GM23338 (cell line): ENCODE data around the gene PAXX. TPM values are rescaled to one million over a fixed set of nuclear protein-coding genes. Genes with fewer than 3 reads are reported as not detected.

Experiments used
- polyA plus RNA-seq: library from polyadenylated mRNA; unstranded; fragments of >200 nt; fragmentation: Nextera tagmentation; extraction: Ambion mirVana; gene quantifications from 2 replicates; pipeline ENCODE4 v1.2.1, GENCODE V29; 2016
- total RNA-seq: library from RNA; depleted of rRNA; stranded (reverse); fragments of >200 nt; shearing (Covaris generic); gene quantifications from 2 replicates; pipeline ENCODE4 v1.2.3, GENCODE V29; 2014
- TF ChIP-seq, protein P1 (sequence below): fragments of 250-450 bp; sonication (Bioruptor Pico); IDR thresholded peaks from 2 replicates; pipeline ENCODE4 v1.5.0; 2020; ENCODE audit warnings: mild to moderate bottlenecking, moderate library complexity
- TF ChIP-seq, protein P2 (sequence below), 2 experiments: fragments of 200-600 bp in 1 of 2; sonication (generic) in 1 of 2; conservative IDR thresholded peaks; 2 replicates each; pipeline versions ENCODE4 v1.5.1 to v1.6.1; 2016 to 2017; ENCODE audit warnings: antibody characterized with exemption in 2 of 2, low read depth in 2 of 2, mild to moderate bottlenecking in 2 of 2, moderate library complexity in 1 of 2
- TF ChIP-seq, protein P3 (sequence below): IDR thresholded peaks from one replicate; pipeline ENCODE4 v1.6.1; 2018; ENCODE audit warnings: antibody characterized with exemption; ENCODE audit not compliant: unreplicated experiment

Gene PAXX
- total and polyA plus RNA-seq, 2 experiments from 2014 or later: 71.5 to 86.0 TPM

- TF ChIP-seq, protein P1, sequence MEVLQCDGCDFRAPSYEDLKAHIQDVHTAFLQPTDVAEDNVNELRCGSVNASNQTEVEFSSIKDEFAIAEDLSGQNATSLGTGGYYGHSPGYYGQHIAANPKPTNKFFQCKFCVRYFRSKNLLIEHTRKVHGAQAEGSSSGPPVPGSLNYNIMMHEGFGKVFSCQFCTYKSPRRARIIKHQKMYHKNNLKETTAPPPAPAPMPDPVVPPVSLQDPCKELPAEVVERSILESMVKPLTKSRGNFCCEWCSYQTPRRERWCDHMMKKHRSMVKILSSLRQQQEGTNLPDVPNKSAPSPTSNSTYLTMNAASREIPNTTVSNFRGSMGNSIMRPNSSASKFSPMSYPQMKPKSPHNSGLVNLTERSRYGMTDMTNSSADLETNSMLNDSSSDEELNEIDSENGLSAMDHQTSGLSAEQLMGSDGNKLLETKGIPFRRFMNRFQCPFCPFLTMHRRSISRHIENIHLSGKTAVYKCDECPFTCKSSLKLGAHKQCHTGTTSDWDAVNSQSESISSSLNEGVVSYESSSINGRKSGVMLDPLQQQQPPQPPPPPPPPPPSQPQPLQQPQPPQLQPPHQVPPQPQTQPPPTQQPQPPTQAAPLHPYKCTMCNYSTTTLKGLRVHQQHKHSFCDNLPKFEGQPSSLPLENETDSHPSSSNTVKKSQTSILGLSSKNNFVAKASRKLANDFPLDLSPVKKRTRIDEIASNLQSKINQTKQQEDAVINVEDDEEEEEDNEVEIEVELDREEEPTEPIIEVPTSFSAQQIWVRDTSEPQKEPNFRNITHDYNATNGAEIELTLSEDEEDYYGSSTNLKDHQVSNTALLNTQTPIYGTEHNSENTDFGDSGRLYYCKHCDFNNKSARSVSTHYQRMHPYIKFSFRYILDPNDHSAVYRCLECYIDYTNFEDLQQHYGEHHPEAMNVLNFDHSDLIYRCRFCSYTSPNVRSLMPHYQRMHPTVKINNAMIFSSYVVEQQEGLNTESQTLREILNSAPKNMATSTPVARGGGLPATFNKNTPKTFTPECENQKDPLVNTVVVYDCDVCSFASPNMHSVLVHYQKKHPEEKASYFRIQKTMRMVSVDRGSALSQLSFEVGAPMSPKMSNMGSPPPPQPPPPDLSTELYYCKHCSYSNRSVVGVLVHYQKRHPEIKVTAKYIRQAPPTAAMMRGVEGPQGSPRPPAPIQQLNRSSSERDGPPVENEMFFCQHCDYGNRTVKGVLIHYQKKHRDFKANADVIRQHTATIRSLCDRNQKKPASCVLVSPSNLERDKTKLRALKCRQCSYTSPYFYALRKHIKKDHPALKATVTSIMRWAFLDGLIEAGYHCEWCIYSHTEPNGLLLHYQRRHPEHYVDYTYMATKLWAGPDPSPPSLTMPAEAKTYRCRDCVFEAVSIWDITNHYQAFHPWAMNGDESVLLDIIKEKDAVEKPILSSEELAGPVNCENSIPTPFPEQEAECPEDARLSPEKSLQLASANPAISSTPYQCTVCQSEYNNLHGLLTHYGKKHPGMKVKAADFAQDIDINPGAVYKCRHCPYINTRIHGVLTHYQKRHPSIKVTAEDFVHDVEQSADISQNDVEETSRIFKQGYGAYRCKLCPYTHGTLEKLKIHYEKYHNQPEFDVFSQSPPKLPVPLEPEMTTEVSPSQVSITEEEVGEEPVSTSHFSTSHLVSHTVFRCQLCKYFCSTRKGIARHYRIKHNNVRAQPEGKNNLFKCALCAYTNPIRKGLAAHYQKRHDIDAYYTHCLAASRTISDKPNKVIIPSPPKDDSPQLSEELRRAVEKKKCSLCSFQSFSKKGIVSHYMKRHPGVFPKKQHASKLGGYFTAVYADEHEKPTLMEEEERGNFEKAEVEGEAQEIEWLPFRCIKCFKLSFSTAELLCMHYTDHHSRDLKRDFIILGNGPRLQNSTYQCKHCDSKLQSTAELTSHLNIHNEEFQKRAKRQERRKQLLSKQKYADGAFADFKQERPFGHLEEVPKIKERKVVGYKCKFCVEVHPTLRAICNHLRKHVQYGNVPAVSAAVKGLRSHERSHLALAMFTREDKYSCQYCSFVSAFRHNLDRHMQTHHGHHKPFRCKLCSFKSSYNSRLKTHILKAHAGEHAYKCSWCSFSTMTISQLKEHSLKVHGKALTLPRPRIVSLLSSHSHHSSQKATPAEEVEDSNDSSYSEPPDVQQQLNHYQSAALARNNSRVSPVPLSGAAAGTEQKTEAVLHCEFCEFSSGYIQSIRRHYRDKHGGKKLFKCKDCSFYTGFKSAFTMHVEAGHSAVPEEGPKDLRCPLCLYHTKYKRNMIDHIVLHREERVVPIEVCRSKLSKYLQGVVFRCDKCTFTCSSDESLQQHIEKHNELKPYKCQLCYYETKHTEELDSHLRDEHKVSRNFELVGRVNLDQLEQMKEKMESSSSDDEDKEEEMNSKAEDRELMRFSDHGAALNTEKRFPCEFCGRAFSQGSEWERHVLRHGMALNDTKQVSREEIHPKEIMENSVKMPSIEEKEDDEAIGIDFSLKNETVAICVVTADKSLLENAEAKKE (CRISPR knock-in tag): no peak
- TF ChIP-seq, protein P2, sequence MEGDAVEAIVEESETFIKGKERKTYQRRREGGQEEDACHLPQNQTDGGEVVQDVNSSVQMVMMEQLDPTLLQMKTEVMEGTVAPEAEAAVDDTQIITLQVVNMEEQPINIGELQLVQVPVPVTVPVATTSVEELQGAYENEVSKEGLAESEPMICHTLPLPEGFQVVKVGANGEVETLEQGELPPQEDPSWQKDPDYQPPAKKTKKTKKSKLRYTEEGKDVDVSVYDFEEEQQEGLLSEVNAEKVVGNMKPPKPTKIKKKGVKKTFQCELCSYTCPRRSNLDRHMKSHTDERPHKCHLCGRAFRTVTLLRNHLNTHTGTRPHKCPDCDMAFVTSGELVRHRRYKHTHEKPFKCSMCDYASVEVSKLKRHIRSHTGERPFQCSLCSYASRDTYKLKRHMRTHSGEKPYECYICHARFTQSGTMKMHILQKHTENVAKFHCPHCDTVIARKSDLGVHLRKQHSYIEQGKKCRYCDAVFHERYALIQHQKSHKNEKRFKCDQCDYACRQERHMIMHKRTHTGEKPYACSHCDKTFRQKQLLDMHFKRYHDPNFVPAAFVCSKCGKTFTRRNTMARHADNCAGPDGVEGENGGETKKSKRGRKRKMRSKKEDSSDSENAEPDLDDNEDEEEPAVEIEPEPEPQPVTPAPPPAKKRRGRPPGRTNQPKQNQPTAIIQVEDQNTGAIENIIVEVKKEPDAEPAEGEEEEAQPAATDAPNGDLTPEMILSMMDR (conservative IDR thresholded peaks at IDR 0.05; ENCODE audit: low read depth in 2 of 2): peak in 1 of 2 experiments; percentile 14; a peak in 1 of 4 replicates
- TF ChIP-seq, protein P3, sequence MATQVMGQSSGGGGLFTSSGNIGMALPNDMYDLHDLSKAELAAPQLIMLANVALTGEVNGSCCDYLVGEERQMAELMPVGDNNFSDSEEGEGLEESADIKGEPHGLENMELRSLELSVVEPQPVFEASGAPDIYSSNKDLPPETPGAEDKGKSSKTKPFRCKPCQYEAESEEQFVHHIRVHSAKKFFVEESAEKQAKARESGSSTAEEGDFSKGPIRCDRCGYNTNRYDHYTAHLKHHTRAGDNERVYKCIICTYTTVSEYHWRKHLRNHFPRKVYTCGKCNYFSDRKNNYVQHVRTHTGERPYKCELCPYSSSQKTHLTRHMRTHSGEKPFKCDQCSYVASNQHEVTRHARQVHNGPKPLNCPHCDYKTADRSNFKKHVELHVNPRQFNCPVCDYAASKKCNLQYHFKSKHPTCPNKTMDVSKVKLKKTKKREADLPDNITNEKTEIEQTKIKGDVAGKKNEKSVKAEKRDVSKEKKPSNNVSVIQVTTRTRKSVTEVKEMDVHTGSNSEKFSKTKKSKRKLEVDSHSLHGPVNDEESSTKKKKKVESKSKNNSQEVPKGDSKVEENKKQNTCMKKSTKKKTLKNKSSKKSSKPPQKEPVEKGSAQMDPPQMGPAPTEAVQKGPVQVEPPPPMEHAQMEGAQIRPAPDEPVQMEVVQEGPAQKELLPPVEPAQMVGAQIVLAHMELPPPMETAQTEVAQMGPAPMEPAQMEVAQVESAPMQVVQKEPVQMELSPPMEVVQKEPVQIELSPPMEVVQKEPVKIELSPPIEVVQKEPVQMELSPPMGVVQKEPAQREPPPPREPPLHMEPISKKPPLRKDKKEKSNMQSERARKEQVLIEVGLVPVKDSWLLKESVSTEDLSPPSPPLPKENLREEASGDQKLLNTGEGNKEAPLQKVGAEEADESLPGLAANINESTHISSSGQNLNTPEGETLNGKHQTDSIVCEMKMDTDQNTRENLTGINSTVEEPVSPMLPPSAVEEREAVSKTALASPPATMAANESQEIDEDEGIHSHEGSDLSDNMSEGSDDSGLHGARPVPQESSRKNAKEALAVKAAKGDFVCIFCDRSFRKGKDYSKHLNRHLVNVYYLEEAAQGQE: no peak
Measured at GRCh38 chr9:137035507-137035834, 43.2 kb downstream of the PAXX start (continued).
